Thyroid gland (tissue), 4 donors: ENCODE results near the gene SMIM41. TPM values are rescaled to one million over a fixed set of nuclear protein-coding genes. Genes with fewer than 3 reads are reported as not detected.

ENCODE experiments used
- DNase-seq, 2 donors: peaks; one replicate each; pipeline ENCODE4 v3.0.0-alpha.2; 2019
- H3K27ac ChIP-seq, 3 donors: fragments of 200-600 bp; sonication (generic); 1 replicate in 2 of 3; 2 replicates in 1 of 3; pipeline ENCODE4 v1.5.1; 2016 to 2019; ENCODE audit warnings: mild to moderate bottlenecking in 1 of 3, moderate library complexity in 1 of 3
- H3K27me3 ChIP-seq: fragments of 200-600 bp; sonication (generic); one replicate; pipeline ENCODE4 v1.5.1; 2019
- H3K36me3 ChIP-seq, 2 donors: fragments of 200-600 bp; sonication (generic); one replicate each; pipeline ENCODE4 v1.5.1; 2016 to 2019
- H3K4me1 ChIP-seq, 2 donors: fragments of 200-600 bp; sonication (generic); one replicate each; pipeline ENCODE4 v1.5.1; 2017 to 2019
- H3K4me3 ChIP-seq, 3 donors: fragments of 200-600 bp; sonication (generic); replicated peaks in 1 of 3; 1 replicate in 2 of 3; 2 replicates in 1 of 3; pipeline ENCODE4 v1.5.1; 2016; ENCODE audit warnings: mild to moderate bottlenecking in 1 of 3
- H3K9me3 ChIP-seq: fragments of 200-600 bp; sonication (generic); one replicate; pipeline ENCODE4 v1.5.1; 2017
- POLR2A ChIP-seq, 2 donors: fragments of 450-650 bp; IDR thresholded peaks; one replicate each; pipeline ENCODE4 v1.6.1; 2017; ENCODE audit warnings: antibody characterized with exemption in 2 of 2, mild to moderate bottlenecking in 2 of 2, moderate library complexity in 1 of 2
- WGBS, 2 donors: methylation state at CpG; one replicate each; pipeline ENCODE4 v1.1.5; 2017; 5-methylcytosine and 5-hydroxymethylcytosine counted together
- intact Hi-C: fragments of 100-400 bp; cut with DNase I; formaldehyde crosslinking; loops from one replicate; pipeline ENCODE4 v1.15.1; 2023
- total RNA-seq, 4 donors: library from RNA; depleted of rRNA; stranded (reverse); fragments of >200 nt; gene quantifications; one replicate each; pipeline ENCODE4 v1.2.3, GENCODE V29; 2016
- TF ChIP-seq, protein P1 (sequence below), 6 experiments: fragments of 200-600 bp in 3 of 6; fragments of 450-650 bp in 3 of 6; sonication (generic) in 3 of 6; IDR thresholded peaks; one replicate each; pipeline ENCODE4 v1.5.1; 2016 to 2019; ENCODE audit warnings: antibody characterized with exemption in 6 of 6, mild to moderate bottlenecking in 2 of 6, inconsistent platforms in 1 of 6, moderate library complexity in 1 of 6

SMIM41 gene
- total RNA-seq, 4 donors from 2014 or later, result 0.67 TPM; not detected in 3

DNA sequence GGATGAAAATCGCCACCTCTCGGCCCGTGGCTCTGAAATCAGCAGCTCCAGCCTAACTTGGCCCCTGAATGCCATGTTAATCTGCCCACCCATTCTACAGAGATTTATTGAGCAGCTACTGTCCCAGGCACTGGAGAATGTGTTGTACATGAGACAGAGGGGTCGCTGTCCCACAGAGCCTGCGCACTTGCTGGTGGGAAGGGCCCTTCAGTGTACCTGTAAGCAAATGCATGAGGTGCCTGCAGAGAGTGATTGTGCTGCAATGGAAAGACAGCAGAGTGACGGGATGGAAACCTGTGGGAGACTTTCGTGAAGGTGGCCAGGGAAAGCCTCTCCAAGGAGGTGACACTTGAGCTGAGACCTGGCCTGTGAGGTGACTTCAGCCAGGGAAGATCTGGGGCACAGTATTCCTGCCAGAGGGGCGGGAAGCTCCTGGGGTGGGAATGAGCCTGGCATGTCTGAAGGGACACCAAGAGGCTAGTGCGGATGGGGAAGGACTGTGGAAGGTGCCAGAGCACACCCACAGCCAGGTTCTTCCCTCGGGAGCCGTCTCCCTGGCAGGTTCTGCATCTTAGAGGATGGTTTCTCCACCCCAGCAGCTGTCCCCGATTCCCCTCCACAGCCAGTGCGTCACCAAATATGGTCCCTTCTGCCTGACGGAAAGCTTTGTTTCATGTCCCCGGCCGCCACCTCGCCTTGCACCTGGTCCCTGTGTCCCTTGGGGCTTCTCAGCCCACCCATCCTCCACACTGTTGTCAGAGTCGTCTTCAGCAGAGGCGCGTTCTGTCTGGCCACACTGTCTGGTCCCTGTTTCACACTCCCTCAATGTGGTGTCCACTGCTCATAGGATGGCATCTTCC, 8.7 kb downstream of the SMIM41 start:
- intact Hi-C loops, result no loop called here
- no peak for TF ChIP-seq POLR2A (IDR thresholded peaks at IDR 0.05)
- TF ChIP-seq, protein P1, sequence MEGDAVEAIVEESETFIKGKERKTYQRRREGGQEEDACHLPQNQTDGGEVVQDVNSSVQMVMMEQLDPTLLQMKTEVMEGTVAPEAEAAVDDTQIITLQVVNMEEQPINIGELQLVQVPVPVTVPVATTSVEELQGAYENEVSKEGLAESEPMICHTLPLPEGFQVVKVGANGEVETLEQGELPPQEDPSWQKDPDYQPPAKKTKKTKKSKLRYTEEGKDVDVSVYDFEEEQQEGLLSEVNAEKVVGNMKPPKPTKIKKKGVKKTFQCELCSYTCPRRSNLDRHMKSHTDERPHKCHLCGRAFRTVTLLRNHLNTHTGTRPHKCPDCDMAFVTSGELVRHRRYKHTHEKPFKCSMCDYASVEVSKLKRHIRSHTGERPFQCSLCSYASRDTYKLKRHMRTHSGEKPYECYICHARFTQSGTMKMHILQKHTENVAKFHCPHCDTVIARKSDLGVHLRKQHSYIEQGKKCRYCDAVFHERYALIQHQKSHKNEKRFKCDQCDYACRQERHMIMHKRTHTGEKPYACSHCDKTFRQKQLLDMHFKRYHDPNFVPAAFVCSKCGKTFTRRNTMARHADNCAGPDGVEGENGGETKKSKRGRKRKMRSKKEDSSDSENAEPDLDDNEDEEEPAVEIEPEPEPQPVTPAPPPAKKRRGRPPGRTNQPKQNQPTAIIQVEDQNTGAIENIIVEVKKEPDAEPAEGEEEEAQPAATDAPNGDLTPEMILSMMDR (IDR thresholded peaks at IDR 0.05), result no peak
- H3K27me3 ChIP-seq, result no peaks in the 10 kb centered on the region
- H3K27ac ChIP-seq, result no peak overlapping the region
- H3K9me3 ChIP-seq, result no peaks in the 10 kb centered on the region
- no peaks in the 10 kb centered on the region for H3K36me3 ChIP-seq
- no peak overlapping the region for H3K4me3 ChIP-seq
- 85 to 86% methylated on average over 20 of the region's 20 CpGs for WGBS, 2 donors
- H3K4me1 ChIP-seq, result peaks cover 11 to 14% of the 10 kb centered on the region in 2 donors
- no peak for DNase-seq

DNA sequence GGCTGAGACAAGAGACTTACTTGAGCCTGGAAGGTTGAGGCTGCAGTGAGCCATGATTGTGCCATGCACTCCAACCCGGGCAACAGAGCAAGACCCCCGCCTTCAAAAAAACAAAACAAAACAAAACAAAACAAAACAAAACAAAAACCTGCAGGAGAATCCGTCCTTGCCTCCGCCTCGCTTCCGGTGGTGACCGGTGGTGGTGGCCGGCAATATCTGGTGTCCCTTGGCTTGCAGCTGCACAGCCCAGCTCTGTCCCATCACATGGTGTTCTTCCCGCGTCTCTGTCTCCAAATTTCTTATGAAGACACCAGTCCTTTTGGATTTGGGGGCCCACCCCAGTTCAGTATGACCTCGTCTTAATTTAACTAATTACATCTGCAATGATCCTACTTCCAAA, 10.0 kb downstream of the SMIM41 start:
- no peaks in the 10 kb centered on the region for H3K36me3 ChIP-seq
- H3K9me3 ChIP-seq, result no peaks in the 10 kb centered on the region
- no peak overlapping the region for H3K27ac ChIP-seq
- peaks cover 11 to 14% of the 10 kb centered on the region in 2 donors for H3K4me1 ChIP-seq
- intact Hi-C loops, result no loop called here
- DNase-seq, result no peak
- 85 to 89% methylated on average over 11 of the region's 11 CpGs for WGBS, 2 donors
- no peaks in the 10 kb centered on the region for H3K27me3 ChIP-seq
- no peak overlapping the region for H3K4me3 ChIP-seq
- TF ChIP-seq, protein P1 (IDR thresholded peaks at IDR 0.05), result no peak
- TF ChIP-seq POLR2A (IDR thresholded peaks at IDR 0.05), result no peak

DNA sequence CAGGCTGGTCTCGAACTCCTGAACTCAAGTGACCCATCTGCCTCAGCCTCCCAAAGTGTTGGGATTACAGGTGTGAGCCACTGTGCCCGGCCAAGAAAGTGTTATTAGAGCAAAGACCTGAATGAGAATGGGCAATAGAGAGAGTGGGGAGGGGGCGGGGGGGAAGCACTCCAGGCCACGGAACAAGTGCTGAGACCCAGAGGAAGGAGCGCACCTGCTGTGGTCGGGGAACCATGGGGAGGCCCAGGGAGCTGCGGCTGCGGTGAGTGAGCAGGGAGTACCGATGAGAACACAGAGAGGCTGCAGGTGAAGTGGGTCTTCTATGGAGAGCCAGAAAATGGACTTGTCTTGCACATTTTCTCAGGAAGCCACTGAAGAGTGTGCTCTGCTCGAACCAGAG, 10.8 kb downstream of the SMIM41 start:
- intact Hi-C loops, result no loop called here
- H3K9me3 ChIP-seq, result no peaks in the 10 kb centered on the region
- peaks cover 11 to 14% of the 10 kb centered on the region in 2 donors for H3K4me1 ChIP-seq
- no peaks in the 10 kb centered on the region for H3K36me3 ChIP-seq
- WGBS, 2 donors, result 44% methylated on average over 10 of the region's 10 CpGs
- peak; percentile 20 to 24 for DNase-seq
- TF ChIP-seq, protein P1 (IDR thresholded peaks at IDR 0.05), result no peak
- TF ChIP-seq POLR2A (IDR thresholded peaks at IDR 0.05), result no peak
- H3K27me3 ChIP-seq, result no peaks in the 10 kb centered on the region
- H3K4me3 ChIP-seq, result no peak overlapping the region
- no peak overlapping the region for H3K27ac ChIP-seq

DNA sequence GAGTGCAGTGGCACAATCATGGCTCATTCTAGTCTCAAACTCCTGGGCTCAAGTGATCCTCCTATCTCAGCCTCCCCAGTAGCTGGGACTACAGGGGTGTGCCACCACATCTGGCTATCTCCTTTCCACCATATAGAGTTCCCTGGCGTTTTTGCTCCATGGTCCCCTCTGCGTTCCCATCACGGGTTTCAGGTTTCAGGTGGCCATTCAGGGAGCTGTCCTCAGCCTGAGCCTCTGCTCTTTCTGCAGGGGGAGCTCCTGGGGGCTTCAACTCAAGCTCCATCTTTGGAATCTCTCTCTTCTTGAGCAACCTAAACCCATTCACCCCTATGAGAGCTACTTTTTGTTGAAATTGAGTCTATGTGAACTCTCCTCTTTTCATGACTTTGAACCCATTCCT, 11.6 kb downstream of the SMIM41 start:
- H3K9me3 ChIP-seq, result no peaks in the 10 kb centered on the region
- no peak for DNase-seq
- H3K4me1 ChIP-seq, result peaks cover 11 to 14% of the 10 kb centered on the region in 2 donors
- no peaks in the 10 kb centered on the region for H3K27me3 ChIP-seq
- no peak overlapping the region for H3K4me3 ChIP-seq
- no peaks in the 10 kb centered on the region for H3K36me3 ChIP-seq
- 31 to 38% methylated on average over 3 of the region's 3 CpGs for WGBS, 2 donors
- H3K27ac ChIP-seq, result peak overlapping the region in 1 of 3 donors; percentile 13
- intact Hi-C loops, result no loop called here
- TF ChIP-seq, protein P1 (IDR thresholded peaks at IDR 0.05), result no peak
- TF ChIP-seq POLR2A (IDR thresholded peaks at IDR 0.05), result no peak

DNA sequence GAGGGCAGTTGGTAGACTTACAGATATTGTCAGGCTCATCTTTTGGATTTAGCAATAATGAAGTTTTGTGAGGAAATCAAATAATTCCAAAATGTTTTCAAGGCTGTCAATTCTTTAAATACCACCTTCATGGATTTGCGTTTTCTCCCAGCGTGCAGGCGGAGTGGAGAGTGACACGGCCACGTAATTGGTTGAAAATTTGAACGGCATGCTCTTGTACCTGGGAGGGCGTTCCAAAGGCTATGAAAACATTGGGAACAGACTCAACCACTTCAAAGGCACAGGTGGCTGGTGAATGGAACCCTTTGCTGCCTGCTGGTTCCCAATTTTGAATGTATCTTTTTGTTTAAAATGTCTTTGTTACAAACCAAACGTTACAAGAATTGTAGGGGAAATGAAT, 12.4 kb downstream of the SMIM41 start:
- no peaks in the 10 kb centered on the region for H3K36me3 ChIP-seq
- H3K27me3 ChIP-seq, result no peaks in the 10 kb centered on the region
- TF ChIP-seq, protein P1 (IDR thresholded peaks at IDR 0.05), result no peak
- TF ChIP-seq POLR2A (IDR thresholded peaks at IDR 0.05), result peak in 1 of 2 donors; percentile 47
- H3K27ac ChIP-seq, result peak overlapping the region; percentile 36 to 62 (median 56)
- H3K9me3 ChIP-seq, result no peaks in the 10 kb centered on the region
- H3K4me1 ChIP-seq, result peaks cover 11 to 14% of the 10 kb centered on the region in 2 donors
- H3K4me3 ChIP-seq, result no peak overlapping the region
- peak; percentile 72 to 76 for DNase-seq
- intact Hi-C loops, result no loop called here
- 30 to 49% methylated on average over 8 of the region's 8 CpGs for WGBS, 2 donors
